ENCODE data around the gene GPR42. TPM values are rescaled to one million over a fixed set of nuclear protein-coding genes. Genes with fewer than 3 reads are reported as not detected.

Gene GPR42
- total and polyA plus RNA-seq, 10 of the 15 experiments (the other 5 are each of a cell fraction or from before 2014, with no cell fraction given) = 0.13 TPM; not detected in 9

GRCh38 chr19:35404879-35405622, 34.2 kb downstream of the GPR42 start (continued):
- TF ChIP-seq ZBTB33 (IDR thresholded peaks at IDR 0.05) (no peak), RUNX3 (IDR thresholded peaks at IDR 0.05; ENCODE audit: low read length) (peak; percentile 91)

- ATAC-seq = no peak
- peak overlapping the region; percentile 71; the same call in 1 of the 2 replicates for H3K27ac ChIP-seq (ENCODE audit: control insufficient read depth, insufficient read depth)
- TF ChIP-seq MTA2 (IDR thresholded peaks at IDR 0.05; ENCODE audit: low read depth) (no peak), REST (IDR thresholded peaks at IDR 0.05; ENCODE audit: low read depth, low read length) (peak; percentile 70; the same call in 1 of the 2 replicates)
- peaks cover 47% of the 10 kb centered on the region for H3K4me1 ChIP-seq (ENCODE audit: control insufficient read depth, insufficient read depth, low read length)
- ChIA-PET CTCF (interaction anchor here (1.8 to 2.1 kb wide), 2 partner anchors 10 to 56 kb away, joined by 8 read pairs; no protein-coding TSS in a partner anchor), SMC1A (ENCODE audit: uncharacterized antibody, unreplicated experiment) (interaction anchor here (1.2 to 10.6 kb wide), 5 partner anchors 9 to 60 kb away, joined by 4 to 152 read pairs (median 13); partner anchors contain the start of gene FFAR1), RAD21 (ENCODE audit: unreplicated experiment) (interaction anchor here (1.7 to 5.8 kb wide), 4 partner anchors 11 to 55 kb away, joined by 10 to 56 read pairs (median 14); no protein-coding TSS in a partner anchor), POLR2A (interaction anchor here (1.4 to 1.6 kb wide), 2 partner anchors 52 kb away, joined by 4 to 6 read pairs; no protein-coding TSS in a partner anchor)
- intact Hi-C loops (cut with micrococcal nuclease; ENCODE audit: unreplicated experiment) (loop anchor here (2.0 kb wide), 2 partner anchors 51 to 55 kb away; no protein-coding TSS in a partner anchor), in situ Hi-C loops (cut with MboI) (no loop called here)
- H3K9ac ChIP-seq (ENCODE audit: control insufficient read depth, insufficient read depth, low read length) = no peak overlapping the region
- peaks cover 2% of the 10 kb centered on the region for H3K79me2 ChIP-seq (ENCODE audit: control insufficient read depth, insufficient read depth, low read length)
- H3K4me2 ChIP-seq (ENCODE audit: control insufficient read depth, insufficient read depth) = peak overlapping the region; percentile 33; the same call in 1 of the 2 replicates
- no peak overlapping the region for H2AFZ ChIP-seq (ENCODE audit: control insufficient read depth, low read depth, low read length)
- H3K4me3 ChIP-seq = no peak overlapping the region
- no peak for DNase-seq (ENCODE audit: low read depth, low spot score)
- H3K36me3 ChIP-seq (ENCODE audit: control insufficient read depth in 2 of 2, insufficient read depth in 2 of 2, low read length in 1 of 2) = no peaks in the 10 kb centered on the region; a peak in 1 of 4 replicates
- no TSS peak for BruUV-seq (replicated peaks)
- H4K20me1 ChIP-seq (ENCODE audit: control insufficient read depth, insufficient read depth) = no peaks in the 10 kb centered on the region
- no peaks in the 10 kb centered on the region; the same call in 2 of the 3 replicates for H3K9me3 ChIP-seq (replicated peaks; ENCODE audit: control insufficient read depth, insufficient read depth, low read length)
- no peaks in the 10 kb centered on the region for H3K27me3 ChIP-seq (replicated peaks in 1 of 2; ENCODE audit: control insufficient read depth in 2 of 2, insufficient read depth in 2 of 2, low read length in 1 of 2)
- FAIRE-seq = no peak
- WGBS (ENCODE audit: insufficient coverage, insufficient replicate concordance, low lambda C conversion rate, missing lambda C conversion rate) = 87% methylated on average over 6 of the region's 6 CpGs
Measured at GRCh38 chr19:35407619-35408018, 36.8 kb downstream of the GPR42 start.

Measured in GM12878 (cell line).